Fibroblast of the aortic adventitia (primary cell): ENCODE measurements around the gene PTPRQ. TPM values are rescaled to one million over a fixed set of nuclear protein-coding genes. Genes with fewer than 3 reads are reported as not detected.

Experiments used
- DNase-seq: peaks from one replicate; pipeline ENCODE4 v3.0.0-alpha.2; 2010; ENCODE audit warnings: low read depth
- H3K4me3 ChIP-seq: 2 replicates; pipeline ENCODE4 v1.5.1; 2011; ENCODE audit warnings: low read depth, mild to moderate bottlenecking, control low read depth, low read length, moderate library complexity
- CTCF ChIP-seq: IDR thresholded peaks from 2 replicates; pipeline ENCODE4 v1.5.1; 2011; ENCODE audit warnings: mild to moderate bottlenecking, low read length, control low read depth, inconsistent platforms; ENCODE audit not compliant: insufficient read depth
- total RNA-seq: library from RNA; depleted of rRNA; stranded (reverse); fragments of >200 nt; gene quantifications from 2 replicates; pipeline ENCODE4 v1.2.3, GENCODE V29; 2012; ENCODE audit warnings: low replicate concordance

PTPRQ gene
- total RNA-seq, 1 donor = 1.2 TPM

GRCh38 chr12:80491166-80491565 lies 47.1 kb downstream of the PTPRQ start:
- DNase-seq = no peak
- no peak overlapping the region for H3K4me3 ChIP-seq
- no peak for TF ChIP-seq CTCF

GRCh38 chr12:80493466-80493865 lies 49.4 kb downstream of the PTPRQ start:
- TF ChIP-seq CTCF = no peak
- DNase-seq = no peak
- H3K4me3 ChIP-seq = no peak overlapping the region

DNA sequence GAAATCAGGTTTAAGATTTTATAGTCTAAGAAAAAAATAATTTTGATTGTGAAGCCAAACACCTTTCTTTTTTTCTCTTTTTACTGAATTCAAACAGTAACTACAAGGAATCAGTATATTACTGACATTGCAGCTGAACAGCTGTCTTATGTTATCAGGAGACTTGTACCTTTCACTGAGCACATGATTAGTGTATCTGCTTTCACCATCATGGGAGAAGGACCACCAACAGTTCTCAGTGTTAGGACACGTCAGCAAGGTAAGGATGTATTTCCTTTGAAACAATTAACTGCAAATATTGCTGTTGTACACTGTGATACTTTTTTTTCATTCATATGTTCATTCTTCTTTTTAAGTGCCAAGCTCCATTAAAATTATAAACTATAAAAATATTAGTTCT lies 50.8 kb downstream of the PTPRQ start:
- no peak for TF ChIP-seq CTCF
- no peak overlapping the region for H3K4me3 ChIP-seq
- DNase-seq = no peak

DNA sequence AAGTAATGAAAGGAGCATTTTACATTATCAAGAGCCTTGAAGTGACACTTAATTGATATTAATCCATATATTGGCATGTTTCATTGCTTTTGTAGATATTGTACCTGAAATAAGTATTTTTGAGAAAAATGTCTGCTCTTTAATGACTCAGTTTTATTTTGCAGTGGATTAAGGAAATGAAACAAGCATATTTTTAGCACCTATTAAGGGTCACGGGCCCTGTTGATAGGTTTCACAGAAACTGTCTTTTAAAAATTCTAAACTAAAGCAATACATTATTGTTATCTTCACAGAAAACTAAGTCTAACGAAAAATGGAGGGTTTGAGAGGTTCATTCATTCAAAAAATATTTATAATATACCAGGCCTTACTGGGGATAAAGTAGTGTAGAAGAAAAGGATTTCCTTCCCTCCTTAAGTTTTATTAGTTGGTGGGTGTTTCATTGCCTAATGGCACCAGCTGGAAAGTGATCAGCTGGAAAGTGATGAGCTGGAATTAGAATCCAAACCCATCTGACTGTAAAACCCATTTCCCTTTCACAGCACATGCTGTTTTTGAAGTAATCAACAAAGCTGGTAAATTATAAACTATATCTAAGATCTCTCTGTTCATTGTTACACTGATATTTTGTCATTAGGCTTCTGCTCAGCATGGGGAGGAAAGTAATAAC lies 54.2 kb downstream of the PTPRQ start:
- H3K4me3 ChIP-seq = no peak overlapping the region
- DNase-seq = no peak
- no peak for TF ChIP-seq CTCF

DNA sequence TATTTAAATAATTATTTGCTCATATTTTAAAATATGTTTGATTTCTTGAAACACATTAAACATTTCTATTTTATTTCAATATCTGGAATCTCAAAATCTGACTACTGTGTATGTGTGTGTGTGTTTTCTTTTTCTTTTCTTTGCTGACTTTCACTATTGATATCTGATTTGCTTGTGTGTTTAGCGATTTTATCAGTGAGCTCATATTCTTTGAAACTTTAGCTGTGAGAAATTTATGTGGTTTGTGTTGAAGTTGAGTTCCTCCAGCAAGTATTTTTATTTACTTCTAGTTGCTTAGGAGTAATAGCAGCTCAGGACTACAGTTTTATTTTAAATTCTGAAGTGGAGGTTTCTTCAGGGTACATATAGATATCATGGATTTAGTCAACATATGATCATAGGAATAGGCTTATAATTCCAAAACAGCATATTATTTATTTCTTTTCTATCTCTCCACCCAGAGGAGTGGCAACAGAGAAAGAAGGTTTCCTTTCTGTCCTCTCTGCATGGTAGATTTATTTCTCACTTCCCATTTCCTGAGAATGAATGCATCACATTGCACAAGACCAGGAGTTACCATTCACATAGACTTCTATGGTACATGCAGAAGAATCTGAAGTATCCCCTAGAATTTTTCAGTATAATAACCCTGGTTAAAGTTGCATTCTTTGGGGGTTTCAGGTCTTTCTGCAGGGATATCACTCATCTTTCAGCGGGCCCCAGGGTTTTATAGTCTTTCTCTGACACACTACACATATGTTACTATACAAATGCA lies 60.5 kb downstream of the PTPRQ start:
- TF ChIP-seq CTCF = no peak
- no peak for DNase-seq
- H3K4me3 ChIP-seq = no peak overlapping the region

- DNase-seq = peak; percentile 36
- no peak overlapping the region for H3K4me3 ChIP-seq
- no peak for TF ChIP-seq CTCF
Measured at GRCh38 chr12:80509781-80510556, 65.9 kb downstream of the PTPRQ start.
